GM12878 (cell line): ENCODE measurements around the gene UBAP2. TPM values are rescaled to one million over a fixed set of nuclear protein-coding genes. Genes with fewer than 3 reads are reported as not detected.
A peak's percentile ranks its signal among the peaks of the same experiment; 100 is the strongest.

Source experiments
- ATAC-seq: fragments of 200-7000 bp; cut with Tn5 transposase; 3 replicates; pipeline ENCODE4 v1.9.1; 2020; ENCODE audit warnings: mild to moderate bottlenecking, moderate library complexity
- BruUV-seq: library from RNA; stranded (reverse); fragments of 400-500 nt; replicated peaks from 2 replicates; lab custom pipeline; 2021; lab: Mats Ljungman, UMichigan
- CTCF ChIA-PET: fragments of 300-600 bp; sonication (Branson Sonifier 250); formaldehyde crosslinking; extraction: SDS; loops from one replicate; lab custom pipeline; 2021; ENCODE audit warnings: inconsistent platforms; lab: Yijun Ruan, JAX
- POLR2A ChIA-PET: fragments of 350-600 bp; formaldehyde crosslinking; extraction: SDS; loops from one replicate; lab custom pipeline; 2021; ENCODE audit warnings: inconsistent platforms; lab: Charles Lee
- RAD21 ChIA-PET: fragments of 300-600 bp; sonication (Branson Sonifier 250); formaldehyde crosslinking; loops from one replicate; lab custom pipeline; 2023; ENCODE audit warnings: antibody characterized with exemption; ENCODE audit not compliant: unreplicated experiment; lab: Charles Lee
- SMC1A ChIA-PET: fragments of 300-600 bp; sonication (Branson Sonifier 250); formaldehyde crosslinking; loops from one replicate; lab custom pipeline; 2023; ENCODE audit not compliant: unreplicated experiment, uncharacterized antibody; lab: Charles Lee
- DNase-seq: peaks from one replicate; pipeline ENCODE4 v3.0.0-alpha.2; 2011; ENCODE audit warnings: low read depth, low spot score
- FAIRE-seq: peaks from 3 replicates; lab custom pipeline; 2011; peaks lifted over from hg19 to GRCh38; lab: Jason Lieb, UNC
- H2AFZ ChIP-seq: 2 replicates; pipeline ENCODE4 v1.6.0; 2011; ENCODE audit warnings: low read depth, low read length, control low read depth; ENCODE audit not compliant: control insufficient read depth
- H3K27ac ChIP-seq: 2 replicates; pipeline ENCODE4 v1.5.1; 2011; ENCODE audit warnings: control low read depth; ENCODE audit not compliant: control insufficient read depth, insufficient read depth
- H3K27me3 ChIP-seq, 2 experiments: replicated peaks in 1 of 2; 2 replicates each; pipeline versions ENCODE4 v1.6.0 to v1.6.1; 2011; ENCODE audit warnings: low read length in 1 of 2; ENCODE audit not compliant: control insufficient read depth in 2 of 2, insufficient read depth in 2 of 2
- H3K36me3 ChIP-seq, 2 experiments: 2 replicates each; pipeline ENCODE4 v1.5.1; 2011; ENCODE audit warnings: low read length in 1 of 2; ENCODE audit not compliant: control insufficient read depth in 2 of 2, insufficient read depth in 2 of 2
- H3K4me1 ChIP-seq: 2 replicates; pipeline ENCODE4 v1.6.1; 2011; ENCODE audit warnings: mild to moderate bottlenecking, low read length, moderate library complexity, mixed read lengths; ENCODE audit not compliant: control insufficient read depth, insufficient read depth
- H3K4me2 ChIP-seq: 2 replicates; pipeline ENCODE4 v1.6.0; 2011; ENCODE audit warnings: control low read depth; ENCODE audit not compliant: control insufficient read depth, insufficient read depth
- H3K4me3 ChIP-seq: fragments of 200-600 bp; sonication (generic); 2 replicates; pipeline ENCODE4 v1.5.1; 2016
- H3K79me2 ChIP-seq: 2 replicates; pipeline ENCODE4 v1.6.0; 2011; ENCODE audit warnings: low read length; ENCODE audit not compliant: control insufficient read depth, insufficient read depth
- H3K9ac ChIP-seq: 2 replicates; pipeline ENCODE4 v1.8.0; 2011; ENCODE audit warnings: low read length, control low read depth, mixed read lengths; ENCODE audit not compliant: control insufficient read depth, insufficient read depth
- H3K9me3 ChIP-seq: replicated peaks from 3 replicates; pipeline ENCODE4 v1.5.1; 2011; ENCODE audit warnings: mild to moderate bottlenecking, low read length; ENCODE audit not compliant: control insufficient read depth, insufficient read depth
- H4K20me1 ChIP-seq: 2 replicates; pipeline ENCODE4 v1.6.0; 2011; ENCODE audit not compliant: control insufficient read depth, insufficient read depth
- ATF7 ChIP-seq: fragments of 450-650 bp; IDR thresholded peaks from 2 replicates; pipeline ENCODE4 v1.6.1; 2016; ENCODE audit warnings: low read depth, mild to moderate bottlenecking
- BHLHE40 ChIP-seq, 2 experiments: fragments of 450-650 bp in 1 of 2; IDR thresholded peaks; 2 replicates each; pipeline ENCODE4 v1.6.1; 2011 to 2017; ENCODE audit warnings: low read depth in 2 of 2, borderline replicate concordance in 1 of 2, improper control_type of control experiment in 1 of 2, low read length in 1 of 2, mild to moderate bottlenecking in 1 of 2
- EP300 ChIP-seq, 2 experiments: fragments of 150-350 bp in 1 of 2; IDR thresholded peaks; 2 replicates each; pipeline ENCODE4 v1.6.1; 2011 to 2012; ENCODE audit warnings: low read depth in 2 of 2, low read length in 2 of 2, borderline replicate concordance in 1 of 2, improper control_type of control experiment in 1 of 2, inconsistent platforms in 1 of 2; ENCODE audit not compliant: control insufficient read depth in 1 of 2
- IKZF2 ChIP-seq, 2 experiments: fragments of 450-650 bp; IDR thresholded peaks; 2 replicates each; pipeline ENCODE4 v1.6.1; 2017; ENCODE audit warnings: mild to moderate bottlenecking in 2 of 2, moderate library complexity in 2 of 2
- MEF2B ChIP-seq: fragments of 450-650 bp; IDR thresholded peaks from 2 replicates; pipeline ENCODE4 v1.6.1; 2018; ENCODE audit warnings: mild to moderate bottlenecking, moderate library complexity; ENCODE audit not compliant: partially characterized antibody, poor library complexity, severe bottlenecking
- MLLT1 ChIP-seq: fragments of 450-650 bp; IDR thresholded peaks from 2 replicates; pipeline ENCODE4 v1.6.1; 2016; ENCODE audit warnings: mild to moderate bottlenecking
- MYC ChIP-seq: IDR thresholded peaks from 2 replicates; pipeline ENCODE4 v1.6.1; 2011; ENCODE audit warnings: mild to moderate bottlenecking, low read length, moderate library complexity, inconsistent platforms; ENCODE audit not compliant: insufficient read depth, insufficient replicate concordance, insufficient read length, severe bottlenecking
- NFYB ChIP-seq: IDR thresholded peaks from 2 replicates; pipeline ENCODE4 v1.6.1; 2011; ENCODE audit warnings: low read depth, mild to moderate bottlenecking, low read length, improper control_type of control experiment, moderate library complexity; ENCODE audit not compliant: insufficient read depth
- NKRF ChIP-seq: fragments of 450-650 bp; conservative IDR thresholded peaks from 2 replicates; pipeline ENCODE4 v1.6.1; 2017; ENCODE audit warnings: mild to moderate bottlenecking, moderate library complexity
- NR2C1 ChIP-seq: fragments of 450-650 bp; IDR thresholded peaks from 2 replicates; pipeline ENCODE4 v1.6.1; 2017; ENCODE audit warnings: antibody characterized with exemption, mild to moderate bottlenecking, moderate library complexity
- PAX5 ChIP-seq: IDR thresholded peaks from 2 replicates; pipeline ENCODE4 v1.6.1; 2011; ENCODE audit warnings: low read depth, low read length, borderline replicate concordance
- RUNX3 ChIP-seq: IDR thresholded peaks from 2 replicates; pipeline ENCODE4 v1.6.1; 2012; ENCODE audit warnings: low read length, inconsistent platforms
- SIN3A ChIP-seq: IDR thresholded peaks from 2 replicates; pipeline ENCODE4 v1.6.1; 2012; ENCODE audit warnings: low read depth, low read length, improper control_type of control experiment
- SMAD1 ChIP-seq: fragments of 450-650 bp; IDR thresholded peaks from 2 replicates; pipeline ENCODE4 v1.6.1; 2018; ENCODE audit warnings: mild to moderate bottlenecking, low read depth; ENCODE audit not compliant: partially characterized antibody
- SMAD5 ChIP-seq: IDR thresholded peaks from 2 replicates; pipeline ENCODE4 v1.6.1; 2016; ENCODE audit warnings: antibody characterized with exemption, low read depth
- SREBF2 ChIP-seq: IDR thresholded peaks from 2 replicates; pipeline ENCODE4 v1.6.1; 2012; ENCODE audit warnings: mild to moderate bottlenecking, low read length
- SUZ12 ChIP-seq: fragments of 200-600 bp; sonication (generic); IDR thresholded peaks from one replicate; pipeline ENCODE4 v1.6.1; 2018; ENCODE audit warnings: antibody characterized with exemption, mild to moderate bottlenecking; ENCODE audit not compliant: unreplicated experiment
- ZNF384 ChIP-seq: IDR thresholded peaks from 2 replicates; pipeline ENCODE4 v1.6.1; 2012; ENCODE audit warnings: low read depth, mild to moderate bottlenecking, low read length, improper control_type of control experiment, borderline replicate concordance
- WGBS: methylation state at CpG from one replicate; pipeline ENCODE4 v1.1.6; 2016; ENCODE audit warnings: low lambda C conversion rate; ENCODE audit not compliant: insufficient replicate concordance, insufficient coverage; ENCODE audit errors: missing lambda C conversion rate; 5-methylcytosine and 5-hydroxymethylcytosine counted together
- in situ Hi-C: fragments of 300-500 bp; cut with MboI; formaldehyde crosslinking; loops from 9 replicates; pipeline ENCODE4 v1.14.3; 2018; ENCODE audit warnings: mixed read lengths
- intact Hi-C: fragments of 100-400 bp; cut with micrococcal nuclease; formaldehyde crosslinking; loops from one replicate; pipeline ENCODE4 v1.14.2; 2022; ENCODE audit not compliant: unreplicated experiment
- polyA plus RNA-seq, 11 experiments: library from polyadenylated mRNA; depleted of rRNA in 4 of 11; unstranded in 6 of 11; stranded (reverse) in 5 of 11; fragments of >200 nt; fragmentation: Nextera tagmentation in 4 of 11; fragmentation: Illumina TruSeq in 1 of 11; extraction: Ambion mirVana in 4 of 11; extraction: Trizol in 1 of 11; gene quantifications; 1 replicate in 1 of 11; 2 replicates in 10 of 11; pipeline versions ENCODE4 v1.2.1 to v1.2.3, GENCODE V29; 2011 to 2016; ENCODE audit warnings: inconsistent platforms in 2 of 11, missing spikeins in 2 of 11, low read depth in 1 of 11
- total RNA-seq, 4 experiments: library from RNA; depleted of rRNA in 3 of 4; stranded (reverse); fragments of >200 nt in 3 of 4; fragmentation: Illumina TruSeq in 1 of 4; extraction: Trizol in 1 of 4; gene quantifications; 2 replicates each; pipeline versions ENCODE4 v1.2.1 to v1.2.3, GENCODE V29; 2013 to 2021
- TF ChIP-seq, protein P1 (sequence below): fragments of 450-650 bp; IDR thresholded peaks from 2 replicates; pipeline ENCODE4 v1.6.1; 2016; ENCODE audit warnings: mild to moderate bottlenecking

UBAP2 gene
- total and polyA plus RNA-seq, 10 of the 15 experiments (the other 5 are each of a cell fraction or from before 2014, with no cell fraction given) = 8.5 to 48.2 (median 28.1) TPM

GRCh38 chr9:34098307-34098706 lies 49.6 kb upstream of the UBAP2 start (continued):
- TF ChIP-seq NR2C1 (no peak), PAX5 (no peak), MLLT1 (no peak)

DNA sequence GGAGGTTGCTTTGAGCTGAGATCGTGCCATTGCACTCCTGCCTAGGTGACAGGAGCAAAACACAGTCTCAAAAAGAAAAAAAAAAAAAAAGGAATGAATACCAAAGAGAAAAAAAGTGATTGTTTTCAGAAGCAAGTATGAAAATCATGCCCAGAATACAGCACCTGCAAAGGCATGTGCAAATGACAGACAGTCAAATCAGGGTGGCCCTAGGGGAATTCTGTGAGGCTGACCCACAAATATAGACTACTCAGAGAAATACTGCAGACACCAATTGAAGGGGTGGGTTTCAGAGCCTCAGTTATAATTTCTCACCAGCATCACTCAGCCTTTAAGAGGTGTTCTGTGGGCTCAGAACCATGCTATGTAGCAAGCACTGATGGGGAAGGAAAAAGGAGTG lies 49.2 kb upstream of the UBAP2 start:
- Histone ChIP-seq H3K27ac (peak overlapping the region; percentile 57), H3K9me3 (no peaks in the 10 kb centered on the region), H3K36me3 (peaks cover 13 to 33% of the 10 kb centered on the region in 2 experiments), H4K20me1 (no peaks in the 10 kb centered on the region), H3K9ac (no peak overlapping the region), H3K4me3 (no peak overlapping the region), H3K4me2 (peak overlapping the region; percentile 63), H3K27me3 (no peaks in the 10 kb centered on the region), H2AFZ (peak overlapping the region; percentile 46), H3K79me2 (no peaks in the 10 kb centered on the region), H3K4me1 (peaks cover 17% of the 10 kb centered on the region)
- peak; percentile 31 for DNase-seq
- WGBS = 17% methylated on average over 1 of the region's 1 CpG
- ChIA-PET POLR2A (interaction anchor here (0.6 kb wide), 1 partner anchor 100 kb away, joined by 4 read pairs; no protein-coding TSS in a partner anchor), RAD21 (no interaction called here), CTCF (interaction anchor here (3.1 kb wide), 1 partner anchor 24 kb away, joined by 15 read pairs; no protein-coding TSS in a partner anchor), SMC1A (no interaction called here)
- BruUV-seq = no TSS peak
- in situ Hi-C loops (no loop called here), intact Hi-C loops (no loop called here)
- FAIRE-seq = no peak
- TF ChIP-seq IKZF2 (IDR thresholded peaks at IDR 0.05) (no peak), BHLHE40 (IDR thresholded peaks at IDR 0.05; ENCODE audit: borderline replicate concordance in 1 of 2, low read depth in 2 of 2, low read length in 1 of 2) (peak in 1 of 2 experiments; percentile 70; a peak in 3 of 4 replicates), ATF7 (no peak), NFYB (no peak), ZNF384 (peak; percentile 50; the same call in 1 of the 2 replicates), NKRF (no peak), SMAD5 (no peak), SREBF2 (no peak), SMAD1 (no peak), MYC (no peak), SUZ12 (no peak), EP300 (IDR thresholded peaks at IDR 0.05; ENCODE audit: borderline replicate concordance in 1 of 2, control insufficient read depth in 1 of 2, low read depth in 2 of 2, low read length in 2 of 2) (no peak), MEF2B (peak; percentile 70), SIN3A (no peak), RUNX3 (no peak)
- TF ChIP-seq, protein P1, sequence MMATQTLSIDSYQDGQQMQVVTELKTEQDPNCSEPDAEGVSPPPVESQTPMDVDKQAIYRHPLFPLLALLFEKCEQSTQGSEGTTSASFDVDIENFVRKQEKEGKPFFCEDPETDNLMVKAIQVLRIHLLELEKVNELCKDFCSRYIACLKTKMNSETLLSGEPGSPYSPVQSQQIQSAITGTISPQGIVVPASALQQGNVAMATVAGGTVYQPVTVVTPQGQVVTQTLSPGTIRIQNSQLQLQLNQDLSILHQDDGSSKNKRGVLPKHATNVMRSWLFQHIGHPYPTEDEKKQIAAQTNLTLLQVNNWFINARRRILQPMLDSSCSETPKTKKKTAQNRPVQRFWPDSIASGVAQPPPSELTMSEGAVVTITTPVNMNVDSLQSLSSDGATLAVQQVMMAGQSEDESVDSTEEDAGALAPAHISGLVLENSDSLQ = peak; percentile 70
- ATAC-seq = peak; percentile 75
